Stimulated activated CD4-positive, alpha-beta T cell treated with anti-CD3 and anti-CD28 coated beads, Interleukin-1b, Interleukin-23, amount 100 ng/mL, for 48 hours (primary cell): ENCODE results near the gene ZNF225.
"Not testable (repeated sequence)": the region's sequence is repeated elsewhere in the genome, so short reads cannot be mapped to it uniquely, and the experiment has no call there.

ENCODE experiments used
- DNase-seq: peaks from one replicate; pipeline ENCODE4 v3.0.0-alpha.2; 2020

The ZNF225 gene

GRCh38 chr19:44113138-44113783, at the start of gene ZNF225:
Gene ZNF225, plus strand, starts transcription at chr19:44113399. Its CDS starts 2,429 bp downstream, at chr19:44115828.
- DNase-seq, result peak; percentile 89

- no peak for DNase-seq
Measured at GRCh38 chr19:44066305-44066704, 46.9 kb upstream of the ZNF225 start.

GRCh38 chr19:44069415-44069814, 43.8 kb upstream of the ZNF225 start:
- no peak for DNase-seq

GRCh38 chr19:44071824-44072542, 41.2 kb upstream of the ZNF225 start, which contains the start of gene ZNF284:
Gene ZNF284, plus strand, starts transcription at chr19:44072159. Its CDS starts 4,231 bp downstream, at chr19:44076390.
- DNase-seq, result peak; percentile 82

GRCh38 chr19:44072543-44073401, 40.4 kb upstream of the ZNF225 start:
- DNase-seq, result no peak

GRCh38 chr19:44076325-44076724, 36.9 kb upstream of the ZNF225 start:
- DNase-seq, result no peak

GRCh38 chr19:44092108-44092507, 21.1 kb upstream of the ZNF225 start:
- no peak for DNase-seq

GRCh38 chr19:44093931-44094765, 19.1 kb upstream of the ZNF225 start, which contains the start of gene ZNF224:
Gene ZNF224, plus strand, starts transcription at chr19:44094361. Its CDS starts 3,513 bp downstream, at chr19:44097874.
- DNase-seq, result peak; percentile 86

- no peak for DNase-seq
Measured at GRCh38 chr19:44107751-44108150, 5.4 kb upstream of the ZNF225 start.

- no peak for DNase-seq
Measured at GRCh38 chr19:44109458-44109857, 3.7 kb upstream of the ZNF225 start.

- peak; percentile 22 for DNase-seq
Measured at GRCh38 chr19:44111910-44112463, 1.2 kb upstream of the ZNF225 start.

- DNase-seq, result no peak
Measured at GRCh38 chr19:44112802-44113137, 429 bp upstream of the ZNF225 start.

- no peak for DNase-seq
Measured at GRCh38 chr19:44113784-44114390, 688 bp downstream of the ZNF225 start.

- DNase-seq, result not testable (repeated sequence)
Measured at GRCh38 chr19:44121162-44121561, 8.0 kb downstream of the ZNF225 start.

- DNase-seq, result no peak
Measured at GRCh38 chr19:44131955-44132354, 18.8 kb downstream of the ZNF225 start.

- peak; percentile 64 for DNase-seq
Measured at GRCh38 chr19:44141191-44142058, 28.2 kb downstream of the ZNF225 start, which contains the start of gene ZNF234. Gene ZNF234, plus strand, starts transcription at chr19:44141554. Its CDS starts 3,079 bp downstream, at chr19:44144633.

- DNase-seq, result no peak
Measured at GRCh38 chr19:44142059-44142433, 28.8 kb downstream of the ZNF225 start.

GRCh38 chr19:44149776-44150175, 36.6 kb downstream of the ZNF225 start:
- no peak for DNase-seq

- no peak for DNase-seq
Measured at GRCh38 chr19:44151491-44151890, 38.3 kb downstream of the ZNF225 start.

- DNase-seq, result no peak
Measured at GRCh38 chr19:44156475-44156874, 43.3 kb downstream of the ZNF225 start.

GRCh38 chr19:44163789-44164188, 50.6 kb downstream of the ZNF225 start:
- DNase-seq, result no peak
